Endothelial cell of umbilical vein (primary cell): Measurements from ENCODE around the gene PDE1C.

Experiments
- EZH2 ChIP-seq: IDR thresholded peaks from 2 replicates; pipeline ENCODE4 v1.6.1; 2012; ENCODE audit warnings: borderline replicate concordance, low read depth, mild to moderate bottlenecking, moderate library complexity, low read length, inconsistent platforms; ENCODE audit not compliant: severe bottlenecking
- JUN ChIP-seq: IDR thresholded peaks from 2 replicates; pipeline ENCODE4 v1.6.1; 2011; ENCODE audit warnings: borderline replicate concordance, low read depth; ENCODE audit not compliant: insufficient read length, insufficient read depth
- MYC ChIP-seq: IDR thresholded peaks from one replicate; pipeline ENCODE4 v1.6.1; 2011; ENCODE audit warnings: mild to moderate bottlenecking, low read depth, low read length
- POLR2A ChIP-seq: IDR thresholded peaks from 2 replicates; pipeline ENCODE4 v1.6.1; 2012; ENCODE audit warnings: low read depth, mild to moderate bottlenecking, control low read depth, low read length
- POLR2AphosphoS5 ChIP-seq: IDR thresholded peaks from 2 replicates; pipeline ENCODE4 v1.6.1; 2012; ENCODE audit warnings: low read depth, mild to moderate bottlenecking, control low read depth, low read length, moderate library complexity; ENCODE audit not compliant: insufficient read depth
- TF ChIP-seq, protein P1 (sequence below), 2 donors: IDR thresholded peaks; 1 replicate in 1 of 2; 2 replicates in 1 of 2; pipeline ENCODE4 v1.5.1; 2011; ENCODE audit warnings: low read length in 2 of 2, mild to moderate bottlenecking in 2 of 2, moderate library complexity in 2 of 2, control low read depth in 1 of 2, inconsistent platforms in 1 of 2, low read depth in 1 of 2; ENCODE audit not compliant: insufficient read depth in 1 of 2; ENCODE audit errors: extremely low read depth in 1 of 2

DNA sequence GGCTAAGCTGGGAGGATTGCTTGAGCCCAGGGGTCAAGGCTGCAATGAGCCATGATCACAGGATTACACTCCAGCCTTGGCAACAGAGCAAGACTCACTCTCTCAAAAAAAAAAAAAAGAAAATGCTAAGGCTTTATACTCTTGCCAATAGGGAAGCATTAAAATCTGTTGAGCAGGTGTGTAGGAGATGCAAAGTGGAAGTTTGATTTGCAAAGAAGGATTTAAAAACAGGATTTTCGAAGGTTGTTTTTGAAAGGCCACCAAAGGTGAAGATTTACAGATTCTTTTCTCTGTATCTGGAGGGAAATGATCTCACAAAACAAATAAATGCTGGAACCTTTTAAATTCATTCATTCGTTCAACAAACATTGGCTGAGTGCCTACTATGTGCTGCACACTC is 8.6 kb upstream of the PDE1C start:
- TF ChIP-seq POLR2A (no peak), JUN (no peak), POLR2AphosphoS5 (no peak), EZH2 (no peak), MYC (no peak)
- TF ChIP-seq, protein P1, sequence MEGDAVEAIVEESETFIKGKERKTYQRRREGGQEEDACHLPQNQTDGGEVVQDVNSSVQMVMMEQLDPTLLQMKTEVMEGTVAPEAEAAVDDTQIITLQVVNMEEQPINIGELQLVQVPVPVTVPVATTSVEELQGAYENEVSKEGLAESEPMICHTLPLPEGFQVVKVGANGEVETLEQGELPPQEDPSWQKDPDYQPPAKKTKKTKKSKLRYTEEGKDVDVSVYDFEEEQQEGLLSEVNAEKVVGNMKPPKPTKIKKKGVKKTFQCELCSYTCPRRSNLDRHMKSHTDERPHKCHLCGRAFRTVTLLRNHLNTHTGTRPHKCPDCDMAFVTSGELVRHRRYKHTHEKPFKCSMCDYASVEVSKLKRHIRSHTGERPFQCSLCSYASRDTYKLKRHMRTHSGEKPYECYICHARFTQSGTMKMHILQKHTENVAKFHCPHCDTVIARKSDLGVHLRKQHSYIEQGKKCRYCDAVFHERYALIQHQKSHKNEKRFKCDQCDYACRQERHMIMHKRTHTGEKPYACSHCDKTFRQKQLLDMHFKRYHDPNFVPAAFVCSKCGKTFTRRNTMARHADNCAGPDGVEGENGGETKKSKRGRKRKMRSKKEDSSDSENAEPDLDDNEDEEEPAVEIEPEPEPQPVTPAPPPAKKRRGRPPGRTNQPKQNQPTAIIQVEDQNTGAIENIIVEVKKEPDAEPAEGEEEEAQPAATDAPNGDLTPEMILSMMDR (IDR thresholded peaks at IDR 0.05; ENCODE audit: extremely low read depth in 1 of 2, insufficient read depth in 1 of 2, low read depth in 1 of 2, low read length in 2 of 2): no peak
